Transverse colon (tissue), 4 donors: ENCODE results near the gene FOCAD. TPM values are rescaled to one million over a fixed set of nuclear protein-coding genes. Genes with fewer than 3 reads are reported as not detected.

Experiments used
- DNase-seq: peaks from one replicate; pipeline ENCODE4 v3.0.0-alpha.2; 2019
- H3K27ac ChIP-seq, 4 donors: fragments of 200-600 bp; sonication (generic); 2 replicates each; pipeline ENCODE4 v1.5.1; 2016 to 2018; ENCODE audit warnings: inconsistent platforms in 4 of 4
- H3K27me3 ChIP-seq: fragments of 200-600 bp; sonication (generic); 2 replicates; pipeline ENCODE4 v1.5.1; 2017; ENCODE audit warnings: inconsistent platforms
- H3K36me3 ChIP-seq, 4 donors: fragments of 200-600 bp; sonication (generic); 2 replicates each; pipeline ENCODE4 v1.5.1; 2017 to 2019; ENCODE audit warnings: inconsistent platforms in 4 of 4
- H3K4me1 ChIP-seq, 4 donors: fragments of 200-600 bp; sonication (generic); 2 replicates each; pipeline ENCODE4 v1.5.1; 2017 to 2020; ENCODE audit warnings: inconsistent platforms in 4 of 4
- H3K4me3 ChIP-seq, 4 donors: fragments of 200-600 bp; sonication (generic); 1 replicate in 1 of 4; 2 replicates in 3 of 4; pipeline versions ENCODE4 v1.5.1 to v1.6.1; 2017 to 2019; ENCODE audit warnings: inconsistent platforms in 4 of 4
- H3K9me3 ChIP-seq, 2 donors: fragments of 200-600 bp; sonication (generic); 2 replicates each; pipeline ENCODE4 v1.5.1; 2017 to 2019; ENCODE audit warnings: inconsistent platforms in 2 of 2
- CTCF ChIP-seq, 5 experiments: fragments of 200-600 bp in 3 of 5; fragments of 450-650 bp in 2 of 5; sonication (generic) in 3 of 5; IDR thresholded peaks; 1 replicate in 2 of 5; 2 replicates in 3 of 5; pipeline ENCODE4 v1.5.1; 2016 to 2017; ENCODE audit warnings: antibody characterized with exemption in 5 of 5, inconsistent platforms in 3 of 5, mild to moderate bottlenecking in 2 of 5, moderate library complexity in 1 of 5
- EP300 ChIP-seq: sonication (generic); formaldehyde crosslinking; IDR thresholded peaks from one replicate; pipeline ENCODE4 v1.6.1; 2017; ENCODE audit warnings: antibody characterized with exemption, low read depth
- POLR2A ChIP-seq: fragments of 450-650 bp; IDR thresholded peaks from one replicate; pipeline ENCODE4 v1.6.1; 2016; ENCODE audit warnings: antibody characterized with exemption, mild to moderate bottlenecking, moderate library complexity
- POLR2AphosphoS5 ChIP-seq, 3 donors: sonication (generic); formaldehyde crosslinking; IDR thresholded peaks; one replicate each; pipeline ENCODE4 v1.6.1; 2016; ENCODE audit warnings: antibody characterized with exemption in 3 of 3
- WGBS, 2 donors: methylation state at CpG; one replicate each; pipeline ENCODE4 v1.1.5; 2018; ENCODE audit warnings: low coverage in 1 of 2; 5-methylcytosine and 5-hydroxymethylcytosine counted together
- in situ Hi-C, 4 donors: fragments of 200-750 bp; cut with MboI; loops; one replicate each; pipeline versions ENCODE4 v1.15.0 to v1.15.1; 2017; ENCODE audit warnings: low sequenced_read_pairs in 3 of 4, low pct_ligation_motif_present in 1 of 4, low pct_unique_long_range_greater_than_20kb in 1 of 4
- intact Hi-C: fragments of 100-400 bp; cut with DNase I; formaldehyde crosslinking; loops from one replicate; pipeline ENCODE4 v1.15.1; 2023; ENCODE audit warnings: low total_unique reads
- total RNA-seq, 4 donors: library from RNA; depleted of rRNA; stranded (reverse); fragments of >200 nt; gene quantifications; one replicate each; pipeline ENCODE4 v1.1.0, GENCODE V29; 2016

The FOCAD gene
- total RNA-seq, 4 donors from 2014 or later, result 7.8 to 41.2 (median 32.0) TPM

GRCh38 chr9:20742833-20743232 is 58.8 kb downstream of the FOCAD start:
- in situ Hi-C loops, result no loop called here
- TF ChIP-seq POLR2A (no peak), CTCF (IDR thresholded peaks at IDR 0.05) (no peak), EP300 (no peak), POLR2AphosphoS5 (IDR thresholded peaks at IDR 0.05) (no peak)
- DNase-seq, result no peak
- Histone ChIP-seq H3K4me3 (no peak overlapping the region), H3K4me1 (no peaks in the 10 kb centered on the region), H3K27ac (no peak overlapping the region), H3K36me3 (no peaks in the 10 kb centered on the region), H3K27me3 (no peaks in the 10 kb centered on the region), H3K9me3 (no peaks in the 10 kb centered on the region)
- WGBS, 2 donors, result 95% methylated on average over 3 of the region's 3 CpGs; no CpG with 5 or more reads in 1 of the 2 donors
- intact Hi-C loops, result no loop called here

- Histone ChIP-seq H3K4me1 (no peaks in the 10 kb centered on the region), H3K27ac (no peak overlapping the region), H3K4me3 (no peak overlapping the region), H3K9me3 (no peaks in the 10 kb centered on the region), H3K27me3 (no peaks in the 10 kb centered on the region), H3K36me3 (no peaks in the 10 kb centered on the region)
- TF ChIP-seq POLR2AphosphoS5 (IDR thresholded peaks at IDR 0.05) (no peak), EP300 (no peak), POLR2A (no peak), CTCF (IDR thresholded peaks at IDR 0.05) (no peak)
- in situ Hi-C loops, result no loop called here
- WGBS, 2 donors, result 0 to 58% methylated on average over 1 to 2 of the region's 2 CpGs
- DNase-seq, result no peak
- intact Hi-C loops, result no loop called here
Measured at GRCh38 chr9:20744036-20744630, 60.1 kb downstream of the FOCAD start.

GRCh38 chr9:20746967-20747366 is 62.9 kb downstream of the FOCAD start:
- no peaks in the 10 kb centered on the region for H3K4me1 ChIP-seq
- no peak overlapping the region for H3K4me3 ChIP-seq

More at GRCh38 chr9:20746967-20747366, 62.9 kb downstream of the FOCAD start:
- 65 to 92% methylated on average over 1 of the region's 1 CpG for WGBS, 2 donors
- in situ Hi-C loops (no loop called here), intact Hi-C loops (no loop called here)
- no peak for DNase-seq
- H3K27ac ChIP-seq, result no peak overlapping the region
- no peaks in the 10 kb centered on the region for H3K36me3 ChIP-seq
- H3K9me3 ChIP-seq, result no peaks in the 10 kb centered on the region
- TF ChIP-seq EP300 (no peak), POLR2AphosphoS5 (IDR thresholded peaks at IDR 0.05) (no peak), CTCF (IDR thresholded peaks at IDR 0.05) (no peak), POLR2A (no peak)
- no peaks in the 10 kb centered on the region for H3K27me3 ChIP-seq
